Osteoblast (primary cell): ENCODE data around the gene RPS4Y2. TPM values are rescaled to one million over a fixed set of nuclear protein-coding genes. Genes with fewer than 3 reads are reported as not detected.

Experiments
- DNase-seq: peaks from one replicate; pipeline ENCODE4 v3.0.0; 2011; ENCODE audit warnings: low spot score, mixed read lengths; ENCODE audit not compliant: insufficient read length; ENCODE audit errors: missing footprints
- H2AFZ ChIP-seq: 2 replicates; pipeline ENCODE4 v1.6.0; 2011; ENCODE audit warnings: mild to moderate bottlenecking, low read length
- H3K27ac ChIP-seq: 2 replicates; pipeline ENCODE4 v1.5.1; 2011; ENCODE audit warnings: mild to moderate bottlenecking, low read depth, low read length, moderate library complexity
- H3K27me3 ChIP-seq: 2 replicates; pipeline ENCODE4 v1.6.0; 2012; ENCODE audit warnings: mild to moderate bottlenecking, control low read depth, inconsistent platforms, low read length, moderate library complexity; ENCODE audit not compliant: insufficient read depth
- H3K36me3 ChIP-seq: 2 replicates; pipeline ENCODE4 v1.5.1; 2011; ENCODE audit warnings: mild to moderate bottlenecking, low read length, control low read depth, moderate library complexity; ENCODE audit not compliant: insufficient read depth
- H3K4me1 ChIP-seq: 2 replicates; pipeline ENCODE4 v1.5.1; 2011; ENCODE audit warnings: mild to moderate bottlenecking, low read length, control low read depth, moderate library complexity; ENCODE audit not compliant: insufficient read depth
- H3K4me2 ChIP-seq: 2 replicates; pipeline ENCODE4 v1.6.0; 2011; ENCODE audit warnings: mild to moderate bottlenecking, low read length; ENCODE audit not compliant: insufficient read depth
- H3K4me3 ChIP-seq: fragments of 200-600 bp; sonication (generic); 3 replicates; pipeline ENCODE4 v1.5.1; 2012; ENCODE audit warnings: mild to moderate bottlenecking, low read length, inconsistent platforms; ENCODE audit not compliant: insufficient read depth
- H3K79me2 ChIP-seq: 2 replicates; pipeline ENCODE4 v1.6.0; 2012; ENCODE audit warnings: mild to moderate bottlenecking, low read length, control low read depth, inconsistent platforms; ENCODE audit not compliant: insufficient read depth
- H3K9me3 ChIP-seq: 2 replicates; pipeline ENCODE4 v1.5.1; 2011; ENCODE audit warnings: low read depth, low read length, control low read depth
- H4K20me1 ChIP-seq: 2 replicates; pipeline ENCODE4 v1.6.0; 2012; ENCODE audit warnings: mild to moderate bottlenecking, low read length, control low read depth; ENCODE audit not compliant: insufficient read depth
- CTCF ChIP-seq: IDR thresholded peaks from 2 replicates; pipeline ENCODE4 v1.5.1; 2011; ENCODE audit warnings: mild to moderate bottlenecking, low read depth, low read length, moderate library complexity; ENCODE audit errors: extremely low read depth
- total RNA-seq: library from RNA; depleted of rRNA; stranded (reverse); fragments of >200 nt; gene quantifications from 2 replicates; pipeline ENCODE4 v1.2.3, GENCODE V29; 2012

The RPS4Y2 gene
- total RNA-seq, 1 donor = not detected

GRCh38 chrY:20813459-20813858 lies 57.6 kb downstream of the RPS4Y2 start:
- H3K4me2 ChIP-seq = no peak overlapping the region
- no peaks in the 10 kb centered on the region for H3K36me3 ChIP-seq
- DNase-seq = no peak
- H3K27me3 ChIP-seq = no peaks in the 10 kb centered on the region
- H3K4me3 ChIP-seq = no peak overlapping the region
- no peaks in the 10 kb centered on the region for H3K79me2 ChIP-seq
- H4K20me1 ChIP-seq = no peaks in the 10 kb centered on the region
- no peak overlapping the region for H2AFZ ChIP-seq
- TF ChIP-seq CTCF = no peak
- no peaks in the 10 kb centered on the region for H3K9me3 ChIP-seq
- H3K4me1 ChIP-seq = no peaks in the 10 kb centered on the region
- no peak overlapping the region for H3K27ac ChIP-seq

GRCh38 chrY:20814794-20815193 lies 58.9 kb downstream of the RPS4Y2 start:
- no peak overlapping the region for H2AFZ ChIP-seq
- no peak overlapping the region for H3K4me3 ChIP-seq
- no peaks in the 10 kb centered on the region for H3K4me1 ChIP-seq
- no peak for TF ChIP-seq CTCF
- no peak for DNase-seq
- H3K36me3 ChIP-seq = no peaks in the 10 kb centered on the region
- no peak overlapping the region for H3K4me2 ChIP-seq
- no peaks in the 10 kb centered on the region for H3K27me3 ChIP-seq
- no peaks in the 10 kb centered on the region for H4K20me1 ChIP-seq
- H3K9me3 ChIP-seq = no peaks in the 10 kb centered on the region
- H3K27ac ChIP-seq = no peak overlapping the region
- H3K79me2 ChIP-seq = no peaks in the 10 kb centered on the region

- Histone ChIP-seq H3K9me3 (no peaks in the 10 kb centered on the region), H3K27me3 (no peaks in the 10 kb centered on the region), H3K36me3 (no peaks in the 10 kb centered on the region), H3K4me3 (no peak overlapping the region), H2AFZ (no peak overlapping the region), H3K27ac (no peak overlapping the region), H3K4me1 (no peaks in the 10 kb centered on the region), H3K79me2 (no peaks in the 10 kb centered on the region), H3K4me2 (no peak overlapping the region), H4K20me1 (no peaks in the 10 kb centered on the region)
- no peak for DNase-seq
- no peak for TF ChIP-seq CTCF
Observed at GRCh38 chrY:20817067-20817466, 61.2 kb downstream of the RPS4Y2 start.

Other genes with a start within 250 kb of the RPS4Y2 start
- 10.5 TPM in 1 of 2 replicates, not detected in the other for gene EIF1AY, start 180.3 kb upstream of the RPS4Y2 start, total RNA-seq